HTERT RPE-1 (cell line): ENCODE data around the gene SIK3.

ENCODE experiments used
- in situ Hi-C: fragments of 300-500 bp; cut with MboI; formaldehyde crosslinking; loops from 4 replicates; pipeline ENCODE4 v1.14.3; 2020; ENCODE audit warnings: low sequenced_read_pairs

Gene SIK3

DNA sequence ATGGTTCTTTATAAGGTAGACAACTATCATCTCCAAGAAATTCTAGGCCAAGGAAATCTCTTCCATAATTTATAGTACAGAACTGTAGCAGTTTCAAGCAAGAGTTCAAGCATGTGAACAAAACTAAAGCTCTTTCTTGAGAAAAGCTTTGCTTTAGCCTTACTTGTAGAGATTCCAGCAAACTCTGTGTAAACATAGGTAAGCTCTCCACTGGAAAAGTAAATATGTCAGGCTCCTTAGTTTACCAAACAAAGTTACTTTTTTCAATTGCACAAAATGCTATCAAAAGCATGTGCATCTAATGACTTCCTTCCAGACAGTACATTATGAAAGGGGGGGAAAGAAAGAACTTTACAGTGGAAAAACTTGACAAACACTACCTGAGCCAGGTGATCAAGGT is 125.0 kb downstream of the SIK3 start:
- in situ Hi-C loops: no loop called here

- in situ Hi-C loops: no loop called here
Measured at GRCh38 chr11:116972691-116973090, 125.5 kb downstream of the SIK3 start.

GRCh38 chr11:116970485-116971292 is 127.5 kb downstream of the SIK3 start:
- in situ Hi-C loops: no loop called here

DNA sequence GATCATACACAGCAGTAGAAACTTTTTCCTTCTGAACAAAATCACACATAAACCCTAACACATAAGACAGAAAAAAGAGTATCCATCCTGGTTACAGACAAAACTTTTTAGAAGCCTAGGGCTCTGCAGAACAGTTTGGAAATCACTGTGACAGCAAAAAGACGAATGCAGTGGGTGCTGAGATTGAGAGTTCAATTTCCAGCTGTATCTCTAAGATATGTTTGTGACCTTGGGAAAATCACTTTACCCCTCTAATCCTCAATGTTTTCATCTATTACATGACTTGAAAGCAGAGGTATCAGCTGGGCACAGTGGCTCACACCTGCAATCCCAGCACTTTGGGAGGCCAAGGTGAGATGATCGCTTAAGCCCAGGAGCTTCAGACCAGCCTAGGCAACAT is 128.5 kb downstream of the SIK3 start:
- in situ Hi-C loops: no loop called here

DNA sequence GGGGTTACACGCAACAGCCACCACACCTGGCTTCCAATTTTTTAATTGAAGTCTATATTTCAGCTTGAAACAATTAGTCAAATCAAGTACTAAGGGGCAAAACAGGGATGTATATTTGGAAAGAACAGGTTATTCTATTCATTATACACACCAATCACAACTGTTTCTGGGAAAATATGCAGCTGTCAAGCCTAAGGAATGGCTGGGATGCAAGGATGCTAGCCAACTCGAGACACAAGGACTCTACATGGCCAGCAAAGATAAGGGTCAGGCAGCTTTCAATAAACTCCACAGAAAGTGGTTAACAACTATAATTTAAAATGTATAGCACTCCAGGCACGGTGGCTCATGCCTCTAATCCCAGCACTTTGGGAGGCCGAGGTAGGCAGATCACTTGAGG is 134.0 kb downstream of the SIK3 start:
- in situ Hi-C loops: no loop called here

DNA sequence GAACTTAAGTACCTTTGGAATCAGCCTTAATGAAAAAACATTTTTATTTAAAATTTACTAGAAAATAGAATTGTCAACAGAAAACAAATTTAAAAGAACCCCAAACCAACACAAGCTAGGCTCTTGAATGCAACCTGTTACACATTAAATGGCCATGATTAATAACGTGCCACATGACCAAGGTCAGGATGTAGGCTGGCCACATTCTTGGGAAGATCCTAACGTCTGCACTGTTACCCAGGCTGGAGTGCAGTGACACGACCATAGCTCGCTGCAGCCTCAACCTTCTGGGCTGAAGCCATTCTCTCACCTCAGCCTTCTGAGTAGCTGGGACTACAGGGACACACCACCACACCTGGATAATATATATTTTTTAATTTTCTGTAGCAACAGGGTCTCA is 134.4 kb downstream of the SIK3 start:
- in situ Hi-C loops: no loop called here

GRCh38 chr11:116962108-116962507 is 136.1 kb downstream of the SIK3 start:
- in situ Hi-C loops: no loop called here

GRCh38 chr11:116960930-116961329 is 137.3 kb downstream of the SIK3 start:
- in situ Hi-C loops: no loop called here

GRCh38 chr11:116958246-116958645 is 140.0 kb downstream of the SIK3 start:
- in situ Hi-C loops: no loop called here

DNA sequence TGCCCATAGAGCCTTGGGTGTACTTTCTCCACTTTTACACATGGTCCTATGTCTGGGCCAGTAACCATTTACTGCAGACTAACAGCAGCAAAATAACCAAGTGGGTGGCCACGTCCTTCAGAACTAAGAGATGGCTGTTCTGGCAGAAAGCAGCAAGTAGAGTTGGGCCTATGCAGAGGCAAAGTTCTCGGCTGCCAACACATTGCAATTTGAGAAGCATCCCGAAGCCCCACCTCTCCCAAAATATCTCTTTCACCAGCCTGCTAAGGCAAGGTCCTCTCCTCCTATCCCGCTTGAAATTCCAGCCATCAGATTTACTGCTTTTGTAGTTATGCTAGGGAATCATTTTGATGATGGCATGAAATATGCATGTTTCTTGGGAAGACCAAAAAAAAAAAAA is 142.3 kb downstream of the SIK3 start:
- in situ Hi-C loops: no loop called here

- in situ Hi-C loops: no loop called here
Measured at GRCh38 chr11:116955548-116955947, 142.7 kb downstream of the SIK3 start.

DNA sequence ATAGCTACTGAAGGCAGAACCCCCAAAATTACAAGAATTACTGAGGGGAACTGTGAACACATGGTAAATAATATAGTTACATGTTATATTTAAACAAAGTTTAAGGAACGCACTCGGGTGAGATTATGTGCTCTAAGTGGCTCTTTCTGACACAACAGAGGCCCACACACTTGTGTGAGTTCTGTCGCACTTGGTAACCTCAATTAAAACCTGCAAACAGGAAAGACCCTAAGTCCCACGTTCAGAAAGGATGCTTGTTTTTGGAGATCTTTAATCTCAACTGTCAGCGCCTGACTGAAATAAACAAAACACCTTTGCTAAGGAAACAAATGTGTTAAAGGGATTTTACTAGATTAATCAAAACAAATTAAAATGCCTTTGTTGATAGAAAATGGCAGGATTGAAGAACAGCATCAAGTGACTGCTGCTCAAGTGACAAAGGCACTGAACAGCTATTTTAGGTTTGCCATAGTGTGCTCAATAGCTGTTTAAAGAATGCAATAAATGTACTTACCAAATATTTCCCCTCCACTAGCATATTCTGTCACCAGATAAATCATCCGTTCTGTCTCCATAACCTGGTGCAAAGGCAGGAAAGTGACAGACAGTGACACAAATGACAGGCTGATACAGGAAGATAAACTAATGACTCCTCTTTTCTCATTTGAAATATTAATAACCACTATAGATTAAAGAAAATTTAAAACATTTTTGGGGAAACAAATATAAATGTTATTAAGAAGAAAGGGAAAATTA is 144.5 kb downstream of the SIK3 start:
- in situ Hi-C loops: no loop called here

DNA sequence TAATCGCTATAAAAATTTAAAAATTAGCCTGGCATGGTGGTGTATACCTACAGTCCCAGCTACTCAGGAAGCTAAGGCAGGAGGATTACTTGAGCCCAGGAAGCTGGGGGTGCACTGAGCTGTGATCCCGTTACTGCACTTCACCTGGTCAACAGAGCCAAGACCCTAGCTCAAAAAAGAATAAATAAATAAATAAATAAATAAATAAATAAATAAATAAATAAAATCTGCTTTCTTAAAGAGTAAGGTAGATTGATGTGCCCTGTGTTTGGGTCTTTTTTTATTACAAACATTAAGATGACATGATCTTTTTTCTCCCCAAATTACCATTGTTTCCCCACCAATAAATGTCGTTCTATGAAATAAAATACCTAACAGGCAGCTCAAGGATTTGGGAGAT is 146.5 kb downstream of the SIK3 start:
- in situ Hi-C loops: no loop called here

- in situ Hi-C loops: no loop called here
Measured at GRCh38 chr11:116950210-116950609, 148.0 kb downstream of the SIK3 start.

GRCh38 chr11:116948391-116948790 is 149.8 kb downstream of the SIK3 start:
- in situ Hi-C loops: no loop called here

GRCh38 chr11:116946414-116946813 is 151.8 kb downstream of the SIK3 start:
- in situ Hi-C loops: no loop called here

DNA sequence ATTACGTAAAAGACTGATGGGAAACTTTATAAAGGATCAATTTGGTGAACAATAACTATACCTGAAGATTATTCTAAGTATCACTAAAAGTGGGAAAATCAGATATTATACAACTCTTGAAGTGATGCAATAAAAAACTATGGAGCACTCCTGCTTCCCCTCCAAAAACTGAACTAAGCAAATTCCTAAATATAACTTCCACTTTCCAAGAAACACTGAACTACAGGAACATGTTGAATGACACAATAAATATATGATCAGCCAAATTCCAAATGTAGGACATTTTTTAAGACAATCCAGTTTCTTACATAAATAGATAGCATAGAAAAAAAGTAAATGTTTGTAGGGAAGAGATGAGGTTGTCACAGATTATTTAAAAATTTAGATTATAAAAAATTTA is 158.7 kb downstream of the SIK3 start:
- in situ Hi-C loops: no loop called here

- in situ Hi-C loops: no loop called here
Measured at GRCh38 chr11:116938471-116939070, 159.7 kb downstream of the SIK3 start.

GRCh38 chr11:116936754-116937446 is 161.3 kb downstream of the SIK3 start:
- in situ Hi-C loops: no loop called here

DNA sequence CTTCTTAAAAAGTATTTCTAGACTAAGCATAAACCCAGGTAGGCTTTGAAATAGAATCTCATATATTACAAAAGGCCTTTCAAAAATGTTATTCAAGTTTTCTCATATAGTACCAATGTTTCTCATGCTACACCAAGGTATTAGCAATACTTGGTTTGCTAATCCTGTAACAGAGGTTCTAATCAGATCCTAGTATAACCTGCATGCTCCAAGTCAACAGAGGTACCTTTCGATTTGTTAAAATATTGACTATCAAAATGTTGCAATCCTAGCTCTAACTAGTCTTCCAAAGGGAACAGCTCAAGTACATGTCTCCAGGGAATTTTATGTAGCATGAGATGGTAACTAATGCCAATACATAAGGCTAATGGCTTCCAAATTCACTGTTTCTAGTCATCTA is 162.7 kb downstream of the SIK3 start:
- in situ Hi-C loops: no loop called here

DNA sequence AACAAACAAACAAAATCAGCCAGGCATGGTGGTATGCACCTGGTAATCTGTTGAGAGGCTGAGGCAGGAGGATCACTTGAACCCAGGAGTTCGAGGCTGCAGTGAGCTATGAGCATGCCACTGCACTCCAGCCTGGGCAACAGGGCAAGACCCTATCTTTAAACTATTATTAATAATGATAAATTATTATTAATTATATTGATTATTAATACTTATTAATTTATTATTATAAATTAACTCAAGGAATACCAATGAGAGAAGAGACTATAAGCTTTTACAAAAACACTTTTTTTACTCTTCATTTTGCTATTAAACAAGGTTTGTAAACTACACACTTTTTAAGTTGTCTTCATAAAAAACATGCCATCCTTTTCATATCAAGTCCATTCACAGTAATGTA is 163.1 kb downstream of the SIK3 start:
- in situ Hi-C loops: no loop called here
